Panc1 (cell line): ENCODE measurements around the gene FLRT3. TPM values are rescaled to one million over a fixed set of nuclear protein-coding genes. Genes with fewer than 3 reads are reported as not detected.

ENCODE experiments used
- ATAC-seq: fragments of 200-7000 bp; cut with Tn5 transposase; 2 replicates; pipeline ENCODE4 v1.9.1; 2020; ENCODE audit warnings: mild to moderate bottlenecking, moderate library complexity
- BruUV-seq: library from RNA; stranded (reverse); fragments of 400-500 nt; replicated peaks from 2 replicates; lab custom pipeline; 2021; lab: Mats Ljungman, UMichigan
- CTCF ChIA-PET: fragments of 300-600 bp; sonication (Branson Sonifier 250); formaldehyde crosslinking; loops from one replicate; lab custom pipeline; 2022; ENCODE audit warnings: antibody characterized with exemption; lab: Charles Lee
- POLR2A ChIA-PET: fragments of 300-600 bp; sonication (Branson Sonifier 250); formaldehyde crosslinking; loops from one replicate; lab custom pipeline; 2022; ENCODE audit warnings: antibody characterized with exemption; lab: Charles Lee
- DNase-seq: peaks from one replicate; pipeline ENCODE4 v3.0.0-alpha.2; 2010; ENCODE audit warnings: low read depth, low spot score
- H3K27ac ChIP-seq: 2 replicates; pipeline ENCODE4 v1.5.1; 2011; ENCODE audit warnings: mild to moderate bottlenecking, low read length, inconsistent platforms
- H3K27me3 ChIP-seq: fragments of 200-500 bp; sonication (Bioruptor generic); 2 replicates; pipeline ENCODE4 v1.6.0; 2014; ENCODE audit warnings: low read length, inconsistent platforms; ENCODE audit not compliant: control insufficient read depth, insufficient read depth
- H3K36me3 ChIP-seq: fragments of 200-500 bp; sonication (Bioruptor generic); 2 replicates; pipeline ENCODE4 v1.5.1; 2014; ENCODE audit warnings: inconsistent platforms, mild to moderate bottlenecking, low read length, moderate library complexity; ENCODE audit not compliant: control insufficient read depth, insufficient read depth
- H3K4me1 ChIP-seq: 2 replicates; pipeline ENCODE4 v1.5.1; 2011; ENCODE audit warnings: inconsistent platforms, mild to moderate bottlenecking, low read length, moderate library complexity; ENCODE audit not compliant: control insufficient read depth, insufficient read depth
- H3K4me3 ChIP-seq, 2 experiments: 2 replicates each; pipeline ENCODE4 v1.5.1; 2011 to 2012; ENCODE audit warnings: low read depth in 2 of 2, low read length in 2 of 2, mild to moderate bottlenecking in 2 of 2, inconsistent platforms in 1 of 2, moderate library complexity in 1 of 2
- H3K9me3 ChIP-seq: fragments of 200-500 bp; sonication (Bioruptor generic); 2 replicates; pipeline ENCODE4 v1.5.1; 2014; ENCODE audit warnings: low read depth, mild to moderate bottlenecking, inconsistent platforms, low read length, moderate library complexity; ENCODE audit not compliant: control insufficient read depth, insufficient read depth
- POLR2AphosphoS5 ChIP-seq: IDR thresholded peaks from 2 replicates; pipeline ENCODE4 v1.6.1; 2012; ENCODE audit warnings: mild to moderate bottlenecking, low read depth, low read length, moderate library complexity
- SIN3A ChIP-seq: IDR thresholded peaks from 2 replicates; pipeline ENCODE4 v1.6.1; 2012; ENCODE audit warnings: low read depth, mild to moderate bottlenecking, low read length, moderate library complexity, borderline replicate concordance; ENCODE audit not compliant: insufficient read depth
- TCF7L2 ChIP-seq: IDR thresholded peaks from 2 replicates; pipeline ENCODE4 v1.6.1; 2011; ENCODE audit warnings: mild to moderate bottlenecking, low read depth, low read length, inconsistent platforms
- in situ Hi-C: cut with HindIII; loops from 2 replicates; pipeline ENCODE4 v1.10.0; 2016; ENCODE audit warnings: low sequenced_read_pairs, low pct_unique_long_range_greater_than_20kb
- intact Hi-C: fragments of 100-400 bp; cut with micrococcal nuclease; formaldehyde crosslinking; loops from one replicate; pipeline ENCODE4 v1.10.0; 2022; ENCODE audit not compliant: unreplicated experiment
- total RNA-seq: library from RNA; stranded (reverse); gene quantifications from one replicate; pipeline ENCODE4 v1.2.1, GENCODE V29; 2021; ENCODE audit not compliant: unreplicated experiment
- TF ChIP-seq, protein P1 (sequence below): fragments of 450-650 bp; IDR thresholded peaks from 2 replicates; pipeline ENCODE4 v1.5.1; 2017; ENCODE audit warnings: mild to moderate bottlenecking
- TF ChIP-seq, protein P2 (sequence below), 2 experiments: IDR thresholded peaks; 2 replicates each; pipeline ENCODE4 v1.6.1; 2011 to 2012; ENCODE audit warnings: low read depth in 2 of 2, control low read depth in 1 of 2, low read length in 1 of 2, mild to moderate bottlenecking in 1 of 2, moderate library complexity in 1 of 2; ENCODE audit not compliant: insufficient read depth in 1 of 2

The FLRT3 gene
- total RNA-seq, 1 experiment from 2014 or later: 0.67 TPM

DNA sequence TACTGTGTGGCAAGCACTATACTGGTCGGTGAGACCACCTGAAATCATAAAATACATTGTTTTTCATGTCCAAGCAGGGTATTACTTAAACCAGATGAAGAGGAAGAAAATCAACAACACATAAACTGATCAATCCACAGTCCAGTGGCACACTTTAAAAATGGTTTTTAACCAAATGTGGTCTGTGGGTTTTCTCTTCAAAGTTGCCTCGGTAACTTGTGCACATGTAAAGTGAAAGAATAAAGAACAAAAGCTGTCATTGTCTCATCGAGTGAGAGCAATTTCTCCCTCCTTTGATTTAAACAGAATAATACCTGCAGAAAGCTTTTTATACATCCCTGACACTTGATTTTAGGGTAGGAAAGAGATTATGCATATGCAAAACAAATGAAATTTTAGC is 3.7 kb downstream of the FLRT3 start:
- no TSS peak for BruUV-seq
- Histone ChIP-seq H3K27ac (no peak overlapping the region), H3K4me3 (no peak overlapping the region), H3K27me3 (no peaks in the 10 kb centered on the region), H3K9me3 (no peaks in the 10 kb centered on the region), H3K36me3 (no peaks in the 10 kb centered on the region), H3K4me1 (no peaks in the 10 kb centered on the region)
- in situ Hi-C loops (no loop called here), intact Hi-C loops (no loop called here)
- ChIA-PET POLR2A (no interaction called here), CTCF (no interaction called here)
- TF ChIP-seq SIN3A (no peak), TCF7L2 (no peak), POLR2AphosphoS5 (no peak)
- TF ChIP-seq, protein P1, sequence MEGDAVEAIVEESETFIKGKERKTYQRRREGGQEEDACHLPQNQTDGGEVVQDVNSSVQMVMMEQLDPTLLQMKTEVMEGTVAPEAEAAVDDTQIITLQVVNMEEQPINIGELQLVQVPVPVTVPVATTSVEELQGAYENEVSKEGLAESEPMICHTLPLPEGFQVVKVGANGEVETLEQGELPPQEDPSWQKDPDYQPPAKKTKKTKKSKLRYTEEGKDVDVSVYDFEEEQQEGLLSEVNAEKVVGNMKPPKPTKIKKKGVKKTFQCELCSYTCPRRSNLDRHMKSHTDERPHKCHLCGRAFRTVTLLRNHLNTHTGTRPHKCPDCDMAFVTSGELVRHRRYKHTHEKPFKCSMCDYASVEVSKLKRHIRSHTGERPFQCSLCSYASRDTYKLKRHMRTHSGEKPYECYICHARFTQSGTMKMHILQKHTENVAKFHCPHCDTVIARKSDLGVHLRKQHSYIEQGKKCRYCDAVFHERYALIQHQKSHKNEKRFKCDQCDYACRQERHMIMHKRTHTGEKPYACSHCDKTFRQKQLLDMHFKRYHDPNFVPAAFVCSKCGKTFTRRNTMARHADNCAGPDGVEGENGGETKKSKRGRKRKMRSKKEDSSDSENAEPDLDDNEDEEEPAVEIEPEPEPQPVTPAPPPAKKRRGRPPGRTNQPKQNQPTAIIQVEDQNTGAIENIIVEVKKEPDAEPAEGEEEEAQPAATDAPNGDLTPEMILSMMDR: no peak
- TF ChIP-seq, protein P2, sequence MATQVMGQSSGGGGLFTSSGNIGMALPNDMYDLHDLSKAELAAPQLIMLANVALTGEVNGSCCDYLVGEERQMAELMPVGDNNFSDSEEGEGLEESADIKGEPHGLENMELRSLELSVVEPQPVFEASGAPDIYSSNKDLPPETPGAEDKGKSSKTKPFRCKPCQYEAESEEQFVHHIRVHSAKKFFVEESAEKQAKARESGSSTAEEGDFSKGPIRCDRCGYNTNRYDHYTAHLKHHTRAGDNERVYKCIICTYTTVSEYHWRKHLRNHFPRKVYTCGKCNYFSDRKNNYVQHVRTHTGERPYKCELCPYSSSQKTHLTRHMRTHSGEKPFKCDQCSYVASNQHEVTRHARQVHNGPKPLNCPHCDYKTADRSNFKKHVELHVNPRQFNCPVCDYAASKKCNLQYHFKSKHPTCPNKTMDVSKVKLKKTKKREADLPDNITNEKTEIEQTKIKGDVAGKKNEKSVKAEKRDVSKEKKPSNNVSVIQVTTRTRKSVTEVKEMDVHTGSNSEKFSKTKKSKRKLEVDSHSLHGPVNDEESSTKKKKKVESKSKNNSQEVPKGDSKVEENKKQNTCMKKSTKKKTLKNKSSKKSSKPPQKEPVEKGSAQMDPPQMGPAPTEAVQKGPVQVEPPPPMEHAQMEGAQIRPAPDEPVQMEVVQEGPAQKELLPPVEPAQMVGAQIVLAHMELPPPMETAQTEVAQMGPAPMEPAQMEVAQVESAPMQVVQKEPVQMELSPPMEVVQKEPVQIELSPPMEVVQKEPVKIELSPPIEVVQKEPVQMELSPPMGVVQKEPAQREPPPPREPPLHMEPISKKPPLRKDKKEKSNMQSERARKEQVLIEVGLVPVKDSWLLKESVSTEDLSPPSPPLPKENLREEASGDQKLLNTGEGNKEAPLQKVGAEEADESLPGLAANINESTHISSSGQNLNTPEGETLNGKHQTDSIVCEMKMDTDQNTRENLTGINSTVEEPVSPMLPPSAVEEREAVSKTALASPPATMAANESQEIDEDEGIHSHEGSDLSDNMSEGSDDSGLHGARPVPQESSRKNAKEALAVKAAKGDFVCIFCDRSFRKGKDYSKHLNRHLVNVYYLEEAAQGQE (IDR thresholded peaks at IDR 0.05; ENCODE audit: insufficient read depth in 1 of 2, low read depth in 2 of 2, low read length in 1 of 2): no peak
- ATAC-seq (no peak), DNase-seq (no peak)

DNA sequence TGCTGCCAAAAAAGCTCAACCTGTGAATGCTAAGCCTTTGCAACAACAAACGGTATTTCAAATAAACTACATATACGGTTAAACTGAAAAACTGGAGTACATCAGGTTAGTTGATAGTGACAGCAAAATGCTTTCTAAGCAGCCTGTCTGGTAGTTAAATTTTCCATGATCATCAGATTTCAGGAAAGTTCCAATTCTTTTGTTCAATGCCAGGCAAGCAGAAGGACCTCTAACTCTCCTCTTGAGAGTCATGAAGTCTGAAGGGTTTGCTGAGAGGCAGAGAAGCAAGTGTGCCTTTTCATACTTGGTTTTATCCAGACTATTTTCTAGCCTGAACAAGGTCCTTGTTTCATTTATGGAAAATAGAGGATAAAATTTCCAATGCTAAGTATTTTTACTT is 4.5 kb downstream of the FLRT3 start:
- H3K4me1 ChIP-seq: no peaks in the 10 kb centered on the region
- no peaks in the 10 kb centered on the region for H3K36me3 ChIP-seq
- CTCF ChIA-PET: no interaction called here
- H3K4me3 ChIP-seq: no peak overlapping the region
- no TSS peak for BruUV-seq
- POLR2A ChIA-PET: no interaction called here
- no peaks in the 10 kb centered on the region for H3K9me3 ChIP-seq
- TF ChIP-seq, protein P2 (IDR thresholded peaks at IDR 0.05; ENCODE audit: insufficient read depth in 1 of 2, low read depth in 2 of 2, low read length in 1 of 2): no peak
- TF ChIP-seq POLR2AphosphoS5: no peak
- intact Hi-C loops: no loop called here
- DNase-seq: no peak
- no peaks in the 10 kb centered on the region for H3K27me3 ChIP-seq
- ATAC-seq: no peak
- in situ Hi-C loops: no loop called here
- no peak overlapping the region for H3K27ac ChIP-seq
